RKO (cell line): ENCODE results near the gene NDOR1.
A peak's percentile ranks its signal among the peaks of the same experiment; 100 is the strongest.

Source experiments
- DNase-seq: peaks from one replicate; pipeline ENCODE4 v3.0.0-alpha.2; 2016; ENCODE audit warnings: low spot score

The NDOR1 gene

DNA sequence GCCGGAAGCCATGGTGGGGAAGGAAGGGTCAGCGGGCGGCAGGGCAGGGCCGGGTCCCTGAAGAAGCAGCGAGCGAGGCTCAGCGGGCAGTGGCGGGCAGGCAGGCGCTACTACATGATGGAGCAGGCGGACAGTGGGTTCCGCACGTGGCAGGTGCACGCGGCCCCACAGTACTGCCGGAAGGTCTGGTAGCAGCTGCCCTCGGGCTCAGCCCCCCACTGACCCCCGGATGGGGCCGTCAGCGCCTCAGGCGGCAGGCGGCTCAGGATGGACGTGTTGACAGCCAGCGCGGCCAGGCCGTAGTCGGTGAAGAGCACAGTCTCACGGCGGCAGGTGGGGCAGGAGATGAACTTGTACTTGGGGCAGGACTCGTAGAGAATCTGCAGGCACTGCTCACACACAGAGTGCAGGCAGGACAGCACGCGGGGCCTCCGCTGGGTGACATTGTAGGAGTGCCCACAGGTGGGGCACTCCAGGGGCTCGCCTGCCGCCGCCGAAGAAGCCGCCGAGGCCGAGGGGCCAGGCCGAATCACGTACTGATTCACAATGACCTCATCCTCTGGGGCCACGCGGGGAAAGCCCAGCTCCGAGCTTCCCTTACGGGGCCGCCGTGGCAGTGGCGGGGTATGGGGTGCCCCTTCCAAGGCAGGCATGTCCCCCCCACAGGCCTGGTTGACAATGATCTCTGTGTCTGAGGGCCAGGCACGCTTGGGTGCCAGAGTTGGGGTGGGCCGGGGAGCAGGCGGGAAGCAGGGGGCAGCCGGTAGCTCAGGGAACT lies 15.0 kb downstream of the NDOR1 start:
- peak; percentile 59 for DNase-seq

- DNase-seq = no peak
Observed at GRCh38 chr9:137221095-137221505, 15.6 kb downstream of the NDOR1 start.

DNA sequence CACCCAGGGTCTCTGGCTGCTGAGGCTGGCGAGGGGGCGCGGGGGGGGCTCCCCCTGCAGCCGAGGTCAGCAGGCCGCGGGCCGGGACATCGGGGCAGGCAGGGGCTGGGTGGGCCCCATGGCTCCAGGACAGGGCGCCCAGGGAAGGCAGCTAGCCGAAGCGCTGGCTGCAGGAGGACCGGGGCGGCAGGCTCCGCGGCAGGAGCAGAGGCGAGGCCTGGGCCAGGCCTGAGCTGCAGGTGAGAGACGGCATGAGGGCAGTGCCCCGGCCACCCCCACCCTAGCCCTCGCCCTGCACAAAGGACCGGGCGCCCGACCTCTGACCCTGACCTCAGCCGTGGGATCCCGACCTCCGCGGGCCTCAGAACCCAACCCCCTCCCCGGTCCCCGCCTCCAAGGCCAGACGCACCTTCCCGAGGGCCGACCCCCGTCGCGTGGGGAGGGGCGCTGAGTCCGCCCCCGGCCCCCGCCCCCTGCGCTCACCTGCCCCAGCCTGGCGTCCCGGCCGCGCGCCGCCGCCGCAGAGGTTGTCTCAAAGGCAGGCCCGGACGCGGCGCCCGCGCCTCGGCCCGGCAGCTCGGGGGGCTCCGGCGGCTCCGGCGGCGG lies 16.1 kb downstream of the NDOR1 start:
- DNase-seq = peak; percentile 56

DNA sequence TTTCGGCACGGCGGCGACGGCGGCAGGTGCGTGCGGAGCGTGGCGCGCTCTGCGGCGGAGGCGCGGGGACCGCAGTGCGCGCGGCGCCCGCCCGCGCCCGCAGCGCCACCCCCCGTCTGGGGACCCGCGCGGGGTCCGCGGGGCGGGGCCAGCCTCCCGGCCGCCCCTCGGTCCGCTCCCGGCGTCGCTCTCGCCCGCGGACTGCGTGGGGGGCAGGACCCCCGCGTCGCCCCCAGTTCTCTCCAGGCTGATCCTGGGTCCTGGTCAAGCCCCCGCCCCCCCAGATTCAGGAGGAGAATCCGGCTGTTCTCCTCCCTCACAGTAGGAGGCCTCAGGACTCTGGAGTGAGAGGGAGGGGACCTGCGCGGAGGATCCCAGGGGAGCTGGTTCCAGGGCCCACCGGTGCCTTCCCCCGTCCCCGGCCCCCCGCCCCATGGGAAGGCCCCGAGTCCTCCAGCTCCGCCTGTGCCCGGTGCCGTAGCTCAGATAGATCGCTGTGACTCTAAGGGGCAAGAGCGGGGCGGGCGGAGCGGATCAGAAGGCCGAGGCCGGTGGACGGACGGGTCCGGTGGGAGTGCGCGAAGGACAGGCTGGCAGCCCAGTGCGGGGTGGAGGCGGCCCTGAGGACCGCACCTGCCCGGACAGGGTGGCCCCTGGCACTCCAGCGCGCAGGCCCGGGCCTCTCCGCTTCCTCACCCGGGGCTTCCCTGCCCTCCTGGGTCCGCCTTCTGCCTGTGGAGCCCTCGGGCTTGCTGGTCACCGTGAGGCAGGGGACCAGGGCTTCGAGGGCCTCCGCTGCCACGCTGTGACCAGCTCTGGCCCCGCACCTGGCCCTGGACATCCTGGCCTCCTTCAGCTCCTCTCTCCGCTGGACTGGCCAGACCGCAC lies 16.9 kb downstream of the NDOR1 start, which contains the start of gene RNF208:
Gene RNF208, minus strand, starts transcription at position 51 of the 888 bp plus-strand sequence. CDS start 1,028 bp downstream, outside the sequence.
- DNase-seq = peak; percentile 77

- DNase-seq = peak; percentile 100
Observed at GRCh38 chr9:137223078-137223970, 17.8 kb downstream of the NDOR1 start.

GRCh38 chr9:137224830-137225694 lies 19.6 kb downstream of the NDOR1 start, which contains the start of gene CYSRT1:
Gene CYSRT1, plus strand, starts transcription at chr9:137225174. Its CDS starts 448 bp downstream, at chr9:137225622.
- peak; percentile 87 for DNase-seq

DNA sequence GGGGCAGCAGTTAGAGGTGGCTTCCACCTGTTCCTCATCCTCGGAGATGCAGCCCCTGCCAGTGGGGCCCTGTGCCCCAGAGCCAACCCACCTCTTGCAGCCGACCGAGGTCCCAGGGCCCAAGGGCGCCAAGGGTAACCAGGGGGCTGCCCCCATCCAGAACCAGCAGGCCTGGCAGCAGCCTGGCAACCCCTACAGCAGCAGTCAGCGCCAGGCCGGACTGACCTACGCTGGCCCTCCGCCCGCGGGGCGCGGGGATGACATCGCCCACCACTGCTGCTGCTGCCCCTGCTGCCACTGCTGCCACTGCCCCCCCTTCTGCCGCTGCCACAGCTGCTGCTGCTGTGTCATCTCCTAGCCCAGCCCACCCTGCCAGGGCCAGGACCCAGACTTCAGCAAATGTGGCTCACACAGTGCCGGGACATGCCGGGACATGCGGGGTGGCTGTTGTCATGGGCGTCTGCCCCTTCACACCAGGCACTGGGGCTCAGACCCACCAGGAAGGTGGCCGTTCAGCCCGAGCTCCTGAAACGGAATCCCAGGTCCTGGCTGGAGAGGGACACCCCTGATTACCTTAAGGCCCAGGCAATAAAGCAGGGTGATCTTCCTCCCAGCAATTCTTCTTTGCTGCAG lies 20.3 kb downstream of the NDOR1 start:
- DNase-seq = no peak

DNA sequence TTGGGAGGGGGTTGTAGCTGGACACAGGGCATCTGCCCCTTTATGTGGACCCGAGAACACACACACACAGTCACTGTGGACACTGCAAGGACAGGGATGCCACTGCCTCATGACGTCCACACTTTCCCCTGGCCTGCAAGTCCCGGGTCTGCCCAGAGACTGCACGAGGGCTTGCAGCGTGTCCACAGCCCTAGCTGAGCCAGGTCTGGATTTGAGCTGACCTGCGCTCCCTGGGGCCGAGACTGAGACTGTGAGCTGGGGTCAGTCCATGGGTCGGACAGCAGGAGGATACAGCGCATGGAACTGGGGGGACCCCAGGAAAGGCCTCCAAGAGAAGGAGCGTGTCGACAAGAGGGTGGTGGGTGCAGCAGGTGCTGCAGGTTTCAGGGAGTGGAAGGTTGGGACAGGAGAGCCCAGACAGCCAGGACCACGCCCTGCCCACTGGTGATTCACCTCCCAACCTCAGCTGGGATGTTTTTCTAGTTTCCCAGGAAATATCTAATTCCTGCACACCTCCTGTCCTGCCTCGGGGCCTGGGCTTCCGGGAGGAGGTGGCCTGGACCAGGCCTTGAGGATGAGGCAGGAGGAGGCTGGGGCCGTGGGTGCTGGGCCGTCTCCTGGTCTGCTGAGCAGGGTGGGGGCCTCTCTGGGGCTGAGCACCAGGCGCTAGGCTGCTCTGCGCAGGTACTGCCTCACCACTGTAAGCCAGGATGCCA lies 21.0 kb downstream of the NDOR1 start:
- DNase-seq = no peak

GRCh38 chr9:137227054-137227852 lies 21.8 kb downstream of the NDOR1 start, which contains the start of gene RNF224:
Gene RNF224, plus strand, starts transcription at chr9:137227502. Its CDS starts 834 bp downstream, at chr9:137228336.
- DNase-seq = peak; percentile 88

- DNase-seq = no peak
Observed at GRCh38 chr9:137227853-137228505, 22.5 kb downstream of the NDOR1 start.

DNA sequence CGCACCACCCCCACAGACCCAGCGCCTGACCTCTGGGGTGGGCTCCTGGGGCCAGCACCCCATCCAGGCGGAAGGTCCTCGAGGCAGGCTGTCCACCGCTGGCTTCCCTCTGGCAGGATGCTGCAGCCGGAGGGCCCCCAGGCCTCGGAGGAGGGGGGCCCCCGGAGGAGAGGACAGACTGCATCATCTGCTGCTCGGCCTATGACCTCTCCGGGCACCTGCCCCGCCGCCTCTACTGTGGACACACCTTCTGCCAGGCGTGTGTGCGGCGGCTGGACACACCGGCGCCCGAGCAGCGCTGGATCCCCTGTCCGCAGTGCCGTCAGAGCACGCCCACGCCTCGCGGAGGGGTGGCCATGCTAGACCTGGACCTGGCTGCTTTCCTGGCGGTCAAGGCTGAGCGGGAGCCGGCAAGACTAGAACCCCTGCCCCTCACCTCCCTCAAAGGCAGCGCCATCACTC lies 23.0 kb downstream of the NDOR1 start:
- no peak for DNase-seq

GRCh38 chr9:137228968-137229896 lies 23.7 kb downstream of the NDOR1 start:
- DNase-seq = no peak

DNA sequence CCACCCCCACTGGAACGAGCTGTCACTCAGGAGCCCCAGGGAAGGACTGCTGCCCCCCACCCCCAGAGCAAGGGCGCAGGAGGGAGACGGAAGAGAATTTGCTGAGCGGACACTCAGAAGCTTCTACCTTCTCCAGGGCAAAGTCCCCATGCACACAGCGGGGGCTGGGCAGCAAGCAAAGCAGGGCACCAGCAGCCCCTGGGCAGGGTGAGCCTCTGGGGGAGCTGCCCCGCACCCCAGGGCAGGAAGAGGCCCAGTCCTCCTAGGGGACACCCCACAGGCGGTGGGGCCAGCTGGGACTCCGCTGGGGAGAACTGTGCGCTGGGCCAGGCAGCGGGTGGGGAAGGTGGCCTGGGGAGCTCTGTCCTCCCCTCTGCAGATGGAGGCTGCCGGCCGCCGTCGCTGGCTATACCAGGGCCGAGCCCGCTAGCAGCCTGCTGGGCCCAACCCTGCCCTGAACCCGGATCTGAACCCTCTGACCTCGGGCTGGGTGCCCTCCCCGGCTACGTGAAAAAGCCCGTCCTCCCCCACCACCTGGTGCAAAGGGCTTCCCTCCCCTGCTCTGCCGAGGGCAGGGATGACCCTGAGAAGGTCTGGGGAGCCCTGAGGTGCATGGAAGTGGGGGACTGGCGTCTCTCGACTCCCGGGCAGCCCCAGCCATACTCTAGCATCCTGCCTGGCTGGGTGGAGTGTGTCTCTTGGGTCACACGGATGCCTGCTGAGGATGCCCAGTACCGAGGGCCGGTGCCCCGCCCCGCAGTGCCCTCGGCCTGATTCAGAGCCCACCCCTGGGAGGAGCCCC lies 24.6 kb downstream of the NDOR1 start:
- DNase-seq = no peak

DNA sequence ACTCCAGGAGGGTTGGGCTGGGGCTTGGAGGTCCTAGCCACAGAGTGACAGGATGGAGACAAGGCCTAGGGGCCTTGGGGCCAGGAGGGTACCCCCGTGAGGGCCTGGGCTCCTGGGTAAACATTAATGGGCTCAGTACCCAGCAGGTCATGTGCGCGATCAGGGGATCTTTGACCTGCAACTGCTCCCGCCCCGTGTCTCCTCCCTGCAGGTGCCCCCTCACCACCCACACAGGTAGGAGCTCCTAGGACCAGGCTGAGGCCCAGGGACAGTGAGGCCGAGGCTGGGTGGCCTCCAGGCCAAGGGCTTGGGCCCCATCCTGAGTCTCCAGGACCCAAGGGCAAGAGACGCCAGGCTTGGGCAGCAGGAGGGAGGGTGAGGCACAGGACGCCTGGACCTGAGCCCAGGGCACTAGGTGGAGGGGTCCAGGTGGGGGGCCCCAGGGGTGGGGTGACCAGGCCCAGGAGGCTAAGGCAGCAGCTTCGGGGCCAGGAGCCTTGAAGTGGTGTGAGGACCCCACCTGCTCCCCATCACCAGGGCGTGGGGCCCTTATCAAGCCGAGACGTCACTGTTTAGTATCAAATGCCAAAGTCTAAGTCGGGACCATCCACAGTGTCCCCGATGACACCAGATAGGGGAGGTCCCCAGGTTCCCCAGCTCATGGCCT lies 25.3 kb downstream of the NDOR1 start, which contains the start of gene SLC34A3:
Gene SLC34A3, plus strand, starts transcription at position 197 of the 667 bp plus-strand sequence. CDS start 802 bp downstream, outside the sequence.
- no peak for DNase-seq
